HEK293 (cell line): Measurements from ENCODE around the gene NHSL2.
A peak's percentile ranks its signal among the peaks of the same experiment; 100 is the strongest.

Source experiments
- EGR2 ChIP-seq: fragments of 450-650 bp; formaldehyde crosslinking; IDR thresholded peaks from 2 replicates; pipeline ENCODE4 v1.5.1; 2016; ENCODE audit warnings: low read depth, missing biosample characterization, missing genetic modification characterization
- GLI2 ChIP-seq: fragments of 450-650 bp; formaldehyde crosslinking; IDR thresholded peaks from 2 replicates; pipeline ENCODE4; 2017; ENCODE audit warnings: missing biosample characterization, missing genetic modification characterization, low read depth, borderline replicate concordance
- GLI4 ChIP-seq: fragments of 450-650 bp; formaldehyde crosslinking; IDR thresholded peaks from 2 replicates; pipeline ENCODE4 v1.5.1; 2016; ENCODE audit warnings: missing biosample characterization, missing genetic modification characterization
- GLIS1 ChIP-seq: fragments of 450-650 bp; formaldehyde crosslinking; IDR thresholded peaks from 2 replicates; pipeline ENCODE4 v1.5.1; 2016; ENCODE audit warnings: missing biosample characterization, missing genetic modification characterization
- GLIS2 ChIP-seq: fragments of 450-650 bp; formaldehyde crosslinking; IDR thresholded peaks from 2 replicates; pipeline ENCODE4 v1.5.1; 2016; ENCODE audit warnings: missing biosample characterization, missing genetic modification characterization
- HIC1 ChIP-seq: fragments of 450-650 bp; formaldehyde crosslinking; IDR thresholded peaks from 2 replicates; pipeline ENCODE4 v1.5.1; 2016; ENCODE audit warnings: missing biosample characterization, missing genetic modification characterization
- HOXD13 ChIP-seq: sonication (generic); formaldehyde crosslinking; IDR thresholded peaks from 2 replicates; pipeline ENCODE4 v1.8.0; 2022; ENCODE audit warnings: missing genetic modification reagents, borderline replicate concordance
- KLF10 ChIP-seq: fragments of 450-650 bp; IDR thresholded peaks from 2 replicates; pipeline ENCODE4 v1.5.1; 2018; ENCODE audit warnings: missing biosample characterization, mild to moderate bottlenecking, missing genetic modification characterization
- KLF7 ChIP-seq: fragments of 450-650 bp; formaldehyde crosslinking; IDR thresholded peaks from 2 replicates; pipeline ENCODE4 v1.5.1; 2016; ENCODE audit warnings: missing biosample characterization, missing genetic modification characterization, borderline replicate concordance
- KLF9 ChIP-seq: fragments of 450-650 bp; formaldehyde crosslinking; IDR thresholded peaks from 2 replicates; pipeline ENCODE4 v1.5.1; 2016; ENCODE audit warnings: missing biosample characterization, missing genetic modification characterization, low read depth
- OVOL3 ChIP-seq: fragments of 450-650 bp; formaldehyde crosslinking; IDR thresholded peaks from 2 replicates; pipeline ENCODE4 v1.5.1; 2016; ENCODE audit warnings: missing biosample characterization, missing genetic modification characterization
- SETDB1 ChIP-seq: IDR thresholded peaks from one replicate; pipeline ENCODE4 v1.6.1; 2017; ENCODE audit warnings: mild to moderate bottlenecking, low read length, moderate library complexity, mixed read lengths; ENCODE audit not compliant: insufficient read length
- ZBTB1 ChIP-seq: fragments of 450-650 bp; formaldehyde crosslinking; IDR thresholded peaks from 2 replicates; pipeline ENCODE4 v1.5.1; 2016; ENCODE audit warnings: missing biosample characterization, missing genetic modification characterization
- ZNF138 ChIP-seq: fragments of 450-650 bp; formaldehyde crosslinking; IDR thresholded peaks from 2 replicates; pipeline ENCODE4 v1.5.1; 2016; ENCODE audit warnings: missing biosample characterization, missing genetic modification characterization, borderline replicate concordance
- ZNF18 ChIP-seq: fragments of 450-650 bp; formaldehyde crosslinking; IDR thresholded peaks from 2 replicates; pipeline ENCODE4 v1.5.1; 2016; ENCODE audit warnings: missing biosample characterization, missing genetic modification characterization
- ZNF292 ChIP-seq: fragments of 450-650 bp; formaldehyde crosslinking; IDR thresholded peaks from 2 replicates; pipeline ENCODE4 v1.5.1; 2016; ENCODE audit warnings: low read depth, missing biosample characterization, missing genetic modification characterization, borderline replicate concordance
- ZNF350 ChIP-seq: fragments of 450-650 bp; formaldehyde crosslinking; IDR thresholded peaks from 2 replicates; pipeline ENCODE4 v1.5.0; 2017; ENCODE audit warnings: missing biosample characterization, mild to moderate bottlenecking, missing genetic modification characterization
- ZNF362 ChIP-seq: fragments of 450-650 bp; formaldehyde crosslinking; IDR thresholded peaks from 2 replicates; pipeline ENCODE4 v1.5.1; 2016; ENCODE audit warnings: missing biosample characterization, missing genetic modification characterization
- ZNF37A ChIP-seq: fragments of 450-650 bp; IDR thresholded peaks from 2 replicates; pipeline ENCODE4 v1.5.1; 2018; ENCODE audit warnings: missing biosample characterization, missing genetic modification characterization
- ZNF473 ChIP-seq: fragments of 450-650 bp; formaldehyde crosslinking; IDR thresholded peaks from 2 replicates; pipeline ENCODE4 v1.5.1; 2017; ENCODE audit warnings: missing biosample characterization, missing genetic modification characterization
- ZNF544 ChIP-seq: fragments of 450-650 bp; formaldehyde crosslinking; IDR thresholded peaks from 2 replicates; pipeline ENCODE4 v1.5.0; 2017; ENCODE audit warnings: missing biosample characterization, missing genetic modification characterization
- ZNF549 ChIP-seq: fragments of 450-650 bp; IDR thresholded peaks from 2 replicates; pipeline ENCODE4 v1.5.1; 2018; ENCODE audit warnings: missing biosample characterization, missing genetic modification characterization, mild to moderate bottlenecking, inconsistent platforms, moderate library complexity
- ZNF561 ChIP-seq: fragments of 450-650 bp; IDR thresholded peaks from 2 replicates; pipeline ENCODE4 v1.5.1; 2018; ENCODE audit warnings: missing biosample characterization, missing genetic modification characterization, borderline replicate concordance
- ZNF585B ChIP-seq: fragments of 450-650 bp; formaldehyde crosslinking; IDR thresholded peaks from 2 replicates; pipeline ENCODE4 v1.5.1; 2016; ENCODE audit warnings: missing biosample characterization, missing genetic modification characterization
- ZNF596 ChIP-seq: fragments of 450-650 bp; IDR thresholded peaks from 2 replicates; pipeline ENCODE4 v1.5.0; 2018; ENCODE audit warnings: missing biosample characterization, mild to moderate bottlenecking, missing genetic modification characterization, moderate library complexity
- ZNF654 ChIP-seq: fragments of 450-650 bp; formaldehyde crosslinking; IDR thresholded peaks from 2 replicates; pipeline ENCODE4 v1.5.1; 2016; ENCODE audit warnings: low read depth, missing biosample characterization, missing genetic modification characterization
- ZNF660 ChIP-seq: fragments of 450-650 bp; IDR thresholded peaks from 2 replicates; pipeline ENCODE4 v1.5.1; 2018; ENCODE audit warnings: missing biosample characterization, mild to moderate bottlenecking, missing genetic modification characterization
- ZNF664 ChIP-seq: fragments of 450-650 bp; formaldehyde crosslinking; IDR thresholded peaks from 2 replicates; pipeline ENCODE4 v1.5.1; 2016; ENCODE audit warnings: missing biosample characterization, missing genetic modification characterization
- ZNF677 ChIP-seq: fragments of 450-650 bp; IDR thresholded peaks from 2 replicates; pipeline ENCODE4 v1.5.0; 2018; ENCODE audit warnings: missing biosample characterization, mild to moderate bottlenecking, missing genetic modification characterization, moderate library complexity
- ZSCAN16 ChIP-seq: fragments of 450-650 bp; formaldehyde crosslinking; IDR thresholded peaks from 2 replicates; pipeline ENCODE4 v1.5.1; 2016; ENCODE audit warnings: missing biosample characterization, missing genetic modification characterization
- TF ChIP-seq, protein P1 (sequence below): fragments of 450-650 bp; formaldehyde crosslinking; IDR thresholded peaks from 2 replicates; pipeline ENCODE4 v1.5.1; 2016; ENCODE audit warnings: missing biosample characterization, missing genetic modification characterization
- TF ChIP-seq, protein P2 (sequence below): IDR thresholded peaks from 2 replicates; pipeline ENCODE4 v1.6.1; 2011; ENCODE audit warnings: mild to moderate bottlenecking, low read depth, low read length, borderline replicate concordance

NHSL2 gene

GRCh38 chrX:72181178-72182125 is 270.8 kb downstream of the NHSL2 start, which contains the start of gene PIN4 (continued):
- TF ChIP-seq GLI4 (tag by site-specific recombination) (no peak), KLF10 (tag by site-specific recombination) (peak; percentile 54), ZNF549 (tag by site-specific recombination) (no peak), ZNF138 (tag by site-specific recombination) (no peak), ZNF292 (tag by site-specific recombination) (no peak), ZNF473 (tag by site-specific recombination) (no peak), ZNF664 (tag by site-specific recombination) (no peak), ZNF596 (no peak), KLF9 (tag by site-specific recombination) (0 out of 2 replicates have a peak, but pooled peaks have one; percentile 11), ZNF350 (no peak), ZNF660 (tag by site-specific recombination) (peak; percentile 22; the same call in 1 of the 2 replicates), HIC1 (tag by site-specific recombination) (no peak), ZNF362 (peak; percentile 98), ZNF18 (tag by site-specific recombination) (no peak), ZBTB1 (tag by site-specific recombination) (no peak; the same call in 1 of the 2 replicates), KLF7 (tag by site-specific recombination) (no peak), ZNF677 (tag by site-specific recombination) (no peak), ZNF37A (no peak), GLIS1 (tag by site-specific recombination) (peak; percentile 49), ZSCAN16 (tag by site-specific recombination) (no peak), SETDB1 (no peak), EGR2 (tag by site-specific recombination) (peak; percentile 52; the same call in 1 of the 2 replicates), ZNF654 (tag by site-specific recombination) (no peak), GLI2 (no peak), ZNF544 (tag by site-specific recombination) (no peak), HOXD13 (CRISPR knock-in tag) (no peak), ZNF585B (tag by site-specific recombination) (no peak), OVOL3 (tag by site-specific recombination) (no peak), ZNF561 (tag by site-specific recombination) (peak; percentile 54; the same call in 1 of the 2 replicates), GLIS2 (peak; percentile 88)
- TF ChIP-seq, protein P1, sequence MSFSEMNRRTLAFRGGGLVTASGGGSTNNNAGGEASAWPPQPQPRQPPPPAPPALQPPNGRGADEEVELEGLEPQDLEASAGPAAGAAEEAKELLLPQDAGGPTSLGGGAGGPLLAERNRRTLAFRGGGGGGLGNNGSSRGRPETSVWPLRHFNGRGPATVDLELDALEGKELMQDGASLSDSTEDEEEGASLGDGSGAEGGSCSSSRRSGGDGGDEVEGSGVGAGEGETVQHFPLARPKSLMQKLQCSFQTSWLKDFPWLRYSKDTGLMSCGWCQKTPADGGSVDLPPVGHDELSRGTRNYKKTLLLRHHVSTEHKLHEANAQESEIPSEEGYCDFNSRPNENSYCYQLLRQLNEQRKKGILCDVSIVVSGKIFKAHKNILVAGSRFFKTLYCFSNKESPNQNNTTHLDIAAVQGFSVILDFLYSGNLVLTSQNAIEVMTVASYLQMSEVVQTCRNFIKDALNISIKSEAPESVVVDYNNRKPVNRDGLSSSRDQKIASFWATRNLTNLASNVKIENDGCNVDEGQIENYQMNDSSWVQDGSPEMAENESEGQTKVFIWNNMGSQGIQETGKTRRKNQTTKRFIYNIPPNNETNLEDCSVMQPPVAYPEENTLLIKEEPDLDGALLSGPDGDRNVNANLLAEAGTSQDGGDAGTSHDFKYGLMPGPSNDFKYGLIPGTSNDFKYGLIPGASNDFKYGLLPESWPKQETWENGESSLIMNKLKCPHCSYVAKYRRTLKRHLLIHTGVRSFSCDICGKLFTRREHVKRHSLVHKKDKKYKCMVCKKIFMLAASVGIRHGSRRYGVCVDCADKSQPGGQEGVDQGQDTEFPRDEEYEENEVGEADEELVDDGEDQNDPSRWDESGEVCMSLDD = peak; percentile 100
- TF ChIP-seq, protein P2, sequence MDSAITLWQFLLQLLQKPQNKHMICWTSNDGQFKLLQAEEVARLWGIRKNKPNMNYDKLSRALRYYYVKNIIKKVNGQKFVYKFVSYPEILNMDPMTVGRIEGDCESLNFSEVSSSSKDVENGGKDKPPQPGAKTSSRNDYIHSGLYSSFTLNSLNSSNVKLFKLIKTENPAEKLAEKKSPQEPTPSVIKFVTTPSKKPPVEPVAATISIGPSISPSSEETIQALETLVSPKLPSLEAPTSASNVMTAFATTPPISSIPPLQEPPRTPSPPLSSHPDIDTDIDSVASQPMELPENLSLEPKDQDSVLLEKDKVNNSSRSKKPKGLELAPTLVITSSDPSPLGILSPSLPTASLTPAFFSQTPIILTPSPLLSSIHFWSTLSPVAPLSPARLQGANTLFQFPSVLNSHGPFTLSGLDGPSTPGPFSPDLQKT = no peak
